NCI-H2196 (cell line): ENCODE data around the gene THAP7.
"Not testable (repeated sequence)": the region's sequence is repeated elsewhere in the genome, so short reads cannot be mapped to it uniquely, and the experiment has no call there.

Experiments
- DNase-seq: peaks from one replicate; lab custom pipeline; 2025; ENCODE audit not compliant: unreplicated experiment; lab: John Stamatoyannopoulos, UW

The THAP7 gene

GRCh38 chr22:21001601-21002325 is at the start of gene THAP7:
Gene THAP7 (minus strand): TSS chr22:21002118. CDS start chr22:21001911, 207 bp downstream.
- DNase-seq, result peak; percentile 84

GRCh38 chr22:21051145-21051830 is 49.4 kb upstream of the THAP7 start:
- no peak for DNase-seq

- DNase-seq, result not testable (repeated sequence)
These were observed 47.0 kb upstream of the THAP7 start for GRCh38 chr22:21048965-21049364.

- not testable (repeated sequence) for DNase-seq
These were observed 46.5 kb upstream of the THAP7 start for GRCh38 chr22:21048448-21048847.

GRCh38 chr22:21047730-21048129 is 45.8 kb upstream of the THAP7 start:
- peak; percentile 32 for DNase-seq

- no peak for DNase-seq
These were observed 45.2 kb upstream of the THAP7 start for GRCh38 chr22:21047035-21047661.

- DNase-seq, result peak; percentile 81
These were observed 43.8 kb upstream of the THAP7 start, which contains the start of gene LRRC74B for GRCh38 chr22:21045585-21046294. Gene LRRC74B (plus strand): TSS chr22:21045946. CDS start chr22:21045987, 41 bp downstream.

GRCh38 chr22:21044931-21045584 is 43.1 kb upstream of the THAP7 start:
- peak; percentile 32 for DNase-seq

GRCh38 chr22:21043860-21044535 is 42.1 kb upstream of the THAP7 start:
- DNase-seq, result no peak

GRCh38 chr22:21042978-21043859 is 41.3 kb upstream of the THAP7 start:
- DNase-seq, result no peak

- no peak for DNase-seq
These were observed 40.0 kb upstream of the THAP7 start for GRCh38 chr22:21041937-21042336.

- DNase-seq, result not testable (repeated sequence)
These were observed 37.2 kb upstream of the THAP7 start for GRCh38 chr22:21039158-21039557.

GRCh38 chr22:21038405-21038804 is 36.5 kb upstream of the THAP7 start:
- no peak for DNase-seq

GRCh38 chr22:21034989-21035388 is 33.1 kb upstream of the THAP7 start:
- DNase-seq, result no peak

GRCh38 chr22:21033895-21034294 is 32.0 kb upstream of the THAP7 start:
- DNase-seq, result no peak

- no peak for DNase-seq
These were observed 31.2 kb upstream of the THAP7 start for GRCh38 chr22:21032868-21033688.

- DNase-seq, result no peak
These were observed 30.3 kb upstream of the THAP7 start, which contains the start of gene SLC7A4 for GRCh38 chr22:21032037-21032867. Gene SLC7A4 (minus strand): TSS chr22:21032561. CDS start chr22:21031812, 749 bp downstream.
